Stimulated activated CD8-positive, alpha-beta memory T cell treated with anti-CD3 and anti-CD28 coated beads, Interleukin-4, amount 100 ng/mL, for 48 hours (primary cell): ENCODE results near the gene CAST.
"Not testable (repeated sequence)": the region's sequence is repeated elsewhere in the genome, so short reads cannot be mapped to it uniquely, and the experiment has no call there.

Experiments used
- DNase-seq: peaks from one replicate; pipeline ENCODE4 v3.0.0-alpha.2; 2020

CAST gene, protein sequence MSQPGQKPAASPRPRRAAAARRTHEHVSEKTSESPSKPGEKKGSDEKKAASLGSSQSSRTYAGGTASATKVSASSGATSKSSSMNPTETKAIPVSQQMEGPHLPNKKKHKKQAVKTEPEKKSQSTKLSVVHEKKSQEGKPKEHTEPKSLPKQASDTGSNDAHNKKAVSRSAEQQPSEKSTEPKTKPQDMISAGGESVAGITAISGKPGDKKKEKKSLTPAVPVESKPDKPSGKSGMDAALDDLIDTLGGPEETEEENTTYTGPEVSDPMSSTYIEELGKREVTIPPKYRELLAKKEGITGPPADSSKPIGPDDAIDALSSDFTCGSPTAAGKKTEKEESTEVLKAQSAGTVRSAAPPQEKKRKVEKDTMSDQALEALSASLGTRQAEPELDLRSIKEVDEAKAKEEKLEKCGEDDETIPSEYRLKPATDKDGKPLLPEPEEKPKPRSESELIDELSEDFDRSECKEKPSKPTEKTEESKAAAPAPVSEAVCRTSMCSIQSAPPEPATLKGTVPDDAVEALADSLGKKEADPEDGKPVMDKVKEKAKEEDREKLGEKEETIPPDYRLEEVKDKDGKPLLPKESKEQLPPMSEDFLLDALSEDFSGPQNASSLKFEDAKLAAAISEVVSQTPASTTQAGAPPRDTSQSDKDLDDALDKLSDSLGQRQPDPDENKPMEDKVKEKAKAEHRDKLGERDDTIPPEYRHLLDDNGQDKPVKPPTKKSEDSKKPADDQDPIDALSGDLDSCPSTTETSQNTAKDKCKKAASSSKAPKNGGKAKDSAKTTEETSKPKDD

DNA sequence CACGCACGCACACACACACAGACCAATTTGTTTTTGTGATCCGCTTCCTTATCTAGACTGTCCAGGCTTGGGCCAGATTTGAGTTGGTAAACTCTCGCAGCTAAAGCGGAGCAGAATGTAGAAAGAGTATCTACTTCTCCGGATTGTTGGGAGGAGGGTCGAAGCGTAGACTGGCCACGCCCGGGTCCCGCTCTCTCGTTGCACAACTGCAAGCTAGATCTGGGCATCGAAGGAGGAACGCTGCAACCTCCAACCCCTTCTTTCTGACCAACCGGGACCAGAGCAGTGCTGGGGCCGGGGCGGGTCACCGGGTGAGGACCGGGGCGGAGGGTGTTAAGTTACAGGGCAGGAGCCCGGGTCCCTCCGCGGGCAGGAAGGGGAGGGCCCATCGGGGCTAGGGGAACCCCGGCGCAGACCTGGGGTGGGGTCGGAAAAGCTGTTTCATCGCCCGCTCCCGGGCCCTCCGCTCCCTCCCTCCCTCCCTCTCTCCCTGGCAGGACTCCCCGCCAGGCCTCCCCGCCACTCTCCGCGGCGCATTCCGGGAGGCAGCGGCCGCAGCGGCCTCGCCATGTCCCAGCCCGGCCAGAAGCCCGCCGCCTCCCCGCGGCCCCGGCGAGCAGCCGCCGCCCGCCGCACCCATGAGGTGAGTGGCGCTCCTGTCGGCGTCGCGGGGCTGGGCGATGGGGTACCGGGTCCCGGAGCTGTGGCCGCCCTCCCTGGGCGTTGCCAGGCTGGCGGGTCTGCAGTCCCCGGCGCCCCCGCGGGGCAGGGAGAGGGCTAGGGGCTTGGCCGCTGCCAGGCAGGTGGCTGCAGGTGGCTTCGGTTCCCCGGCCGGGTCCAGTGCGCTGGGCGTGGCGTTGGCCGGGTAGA lies at the start of gene CAST:
CAST (plus strand) TSS at position 522 of the 870 bp plus-strand sequence; CDS start at position 569, 47 bp downstream.
- DNase-seq: peak; percentile 85

DNA sequence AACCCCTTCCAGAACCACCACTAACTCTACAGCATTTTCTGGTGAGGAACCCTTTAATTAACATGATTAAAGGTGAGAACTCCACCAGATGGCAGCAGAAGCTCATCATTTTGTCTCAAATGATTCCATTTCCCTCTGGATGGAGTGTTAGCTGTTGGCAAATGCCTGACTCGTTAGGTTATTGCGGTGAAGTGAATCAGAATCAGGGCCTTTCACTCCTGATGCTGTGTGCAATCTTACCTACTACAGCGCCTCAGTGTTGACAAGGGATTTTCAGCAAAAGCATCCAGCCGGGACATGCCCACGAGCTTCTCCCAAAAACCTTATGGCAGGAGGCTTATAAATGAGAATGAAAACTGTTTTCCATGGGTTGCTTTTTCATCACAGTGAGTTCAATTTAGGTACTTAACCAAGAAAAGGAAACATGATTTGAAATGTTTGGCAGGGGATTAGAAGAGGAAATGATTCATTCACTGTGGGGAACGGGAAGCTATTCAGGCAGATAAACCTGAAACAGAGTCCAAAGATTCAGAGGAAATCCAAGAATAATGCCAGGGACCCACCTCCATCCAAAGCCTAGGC lies 48.0 kb upstream of the CAST start:
- DNase-seq: peak; percentile 56

DNA sequence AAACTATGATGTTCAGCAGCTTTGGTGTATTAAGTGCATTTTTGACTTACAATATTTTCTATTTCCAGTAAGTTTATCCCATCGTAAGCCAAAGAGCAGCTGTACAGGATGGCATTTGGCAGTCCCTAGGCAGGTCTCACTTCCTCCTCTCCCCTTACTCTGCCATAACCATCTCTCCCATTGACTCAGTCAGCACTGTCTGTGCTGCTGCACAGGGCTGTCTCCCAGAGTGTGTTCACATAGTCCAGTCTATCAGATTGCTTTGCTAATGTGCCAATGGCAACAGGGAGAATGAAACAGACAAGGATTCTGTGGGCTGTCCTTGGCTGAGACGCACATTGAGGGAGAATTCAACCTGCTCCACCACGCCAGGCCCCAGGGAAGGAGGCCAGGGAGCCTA lies 47.0 kb upstream of the CAST start:
- DNase-seq: no peak

- no peak for DNase-seq
Measured at GRCh38 chr5:96616801-96617200, 45.4 kb upstream of the CAST start.

GRCh38 chr5:96618311-96619016 lies 43.7 kb upstream of the CAST start:
- not testable (repeated sequence) for DNase-seq

DNA sequence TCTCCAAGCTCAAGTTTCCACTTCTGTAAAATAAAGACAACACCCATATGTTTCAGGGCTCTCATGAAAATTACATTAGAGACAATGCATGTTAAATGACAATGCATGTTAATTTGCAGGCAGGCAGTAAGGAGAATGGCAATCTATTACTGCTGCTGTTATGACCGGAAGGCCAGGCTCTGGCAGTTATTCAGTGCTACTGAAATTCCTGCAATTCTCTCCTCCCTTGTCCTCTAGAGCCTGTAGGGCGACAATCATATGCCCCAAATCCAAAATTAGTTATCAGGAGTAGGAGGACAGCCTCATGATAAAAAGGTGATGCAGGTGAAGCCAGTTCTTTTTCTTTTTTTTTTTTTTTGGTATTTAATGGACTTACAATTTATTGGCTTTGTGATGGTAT lies 42.2 kb upstream of the CAST start:
- no peak for DNase-seq

DNA sequence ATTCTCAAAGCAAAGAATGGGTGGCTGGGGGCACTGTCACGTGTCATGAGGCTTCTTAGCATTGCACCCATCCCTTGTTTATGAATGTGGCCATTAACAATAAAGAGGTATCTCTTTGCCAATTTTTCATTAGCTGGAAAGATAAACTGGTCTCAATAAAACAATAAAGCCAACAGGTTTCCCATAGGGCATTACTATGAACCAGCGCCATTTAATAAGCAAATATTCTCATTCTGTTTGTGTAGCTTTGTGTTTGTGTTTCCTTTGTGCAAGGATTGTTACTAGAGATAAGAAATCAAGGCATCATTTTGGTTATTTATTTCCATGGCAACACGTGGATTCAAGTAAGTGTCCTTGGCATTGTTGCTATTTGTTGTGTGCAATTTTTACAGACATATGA lies 37.6 kb upstream of the CAST start:
- DNase-seq: no peak

GRCh38 chr5:96625365-96625764 lies 36.8 kb upstream of the CAST start:
- DNase-seq: no peak

DNA sequence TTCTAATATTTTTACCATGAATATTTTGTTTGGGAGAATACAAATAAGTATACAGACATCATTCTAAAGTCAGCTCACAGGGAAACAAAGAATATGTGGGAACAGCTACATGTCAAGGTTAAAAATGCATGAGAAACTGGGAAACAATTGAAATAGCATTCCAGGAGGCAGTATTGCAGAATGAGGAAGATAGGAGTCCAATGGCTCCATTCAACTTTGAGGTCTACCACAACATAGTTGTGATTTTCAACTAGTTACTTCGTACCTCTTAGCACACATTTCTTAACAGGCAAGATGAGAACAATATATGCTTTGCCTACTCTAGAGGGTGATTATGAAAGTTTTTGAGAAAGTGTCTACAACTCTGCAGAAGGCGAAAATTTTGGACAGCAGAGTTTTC lies 35.2 kb upstream of the CAST start:
- no peak for DNase-seq

- no peak for DNase-seq
Measured at GRCh38 chr5:96627792-96628398, 34.3 kb upstream of the CAST start.

DNA sequence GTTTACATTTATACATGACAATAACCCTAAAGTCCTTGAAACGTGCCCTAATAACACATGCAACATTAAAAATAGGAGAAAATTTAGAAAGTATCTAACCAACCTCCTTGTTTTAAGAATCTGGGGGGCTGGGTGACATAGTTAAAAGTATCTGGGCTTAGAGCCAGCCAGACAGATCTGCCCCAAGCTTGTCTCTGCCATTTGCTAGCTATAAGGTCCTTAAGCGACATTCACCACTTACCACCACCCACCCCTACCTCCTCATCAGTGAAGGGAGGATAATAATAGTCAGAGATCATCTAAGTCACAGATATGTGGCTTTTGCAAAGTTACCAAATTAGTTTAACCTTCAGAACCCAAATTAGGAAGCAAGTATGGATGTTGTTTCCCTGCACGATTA lies 33.8 kb upstream of the CAST start:
- no peak for DNase-seq

- DNase-seq: no peak
Measured at GRCh38 chr5:96629774-96630173, 32.4 kb upstream of the CAST start.

- no peak for DNase-seq
Measured at GRCh38 chr5:96633820-96634219, 28.4 kb upstream of the CAST start.

DNA sequence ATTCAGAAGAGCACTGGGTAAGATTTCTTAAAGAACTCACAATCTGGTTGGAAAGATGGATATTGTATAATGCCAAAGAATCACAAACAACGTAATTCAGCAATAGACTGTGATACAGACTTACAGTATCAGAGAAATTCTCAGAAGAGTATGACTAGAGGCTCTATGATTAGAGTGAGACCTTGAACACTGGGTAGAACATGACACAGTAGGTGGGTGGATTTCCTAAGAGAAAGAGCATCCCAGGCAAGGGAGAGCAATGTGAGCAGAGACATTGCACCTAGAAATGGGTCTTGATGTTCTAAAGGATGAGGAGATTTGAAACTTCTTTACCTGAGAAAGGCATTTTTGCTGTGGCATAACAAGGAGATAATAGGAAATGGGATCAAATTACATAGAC lies 27.3 kb upstream of the CAST start:
- DNase-seq: no peak

GRCh38 chr5:96636046-96636445 lies 26.1 kb upstream of the CAST start:
- DNase-seq: no peak

- no peak for DNase-seq
Measured at GRCh38 chr5:96636594-96636993, 25.6 kb upstream of the CAST start.

DNA sequence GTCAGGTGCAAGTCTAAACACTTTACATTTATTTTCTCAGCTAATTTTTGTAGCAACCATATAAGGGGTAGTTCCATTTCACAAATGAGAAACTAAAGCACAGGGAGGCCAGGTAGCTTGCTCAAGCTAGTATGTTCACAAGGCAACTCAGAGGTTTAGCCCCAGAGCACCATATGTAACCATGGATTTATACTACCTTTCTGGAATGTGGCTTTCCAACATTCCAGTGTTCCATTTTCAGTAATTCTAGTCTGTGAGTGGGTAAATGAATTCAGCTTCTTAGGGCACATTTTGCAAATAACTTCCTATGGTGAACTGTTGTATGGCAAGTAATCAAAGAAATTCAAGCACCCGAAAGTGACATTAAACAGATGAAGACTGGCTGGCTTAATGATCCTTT lies 25.0 kb upstream of the CAST start:
- DNase-seq: no peak

- no peak for DNase-seq
Measured at GRCh38 chr5:96638561-96638960, 23.6 kb upstream of the CAST start.

GRCh38 chr5:96640696-96641095 lies 21.5 kb upstream of the CAST start:
- no peak for DNase-seq

DNA sequence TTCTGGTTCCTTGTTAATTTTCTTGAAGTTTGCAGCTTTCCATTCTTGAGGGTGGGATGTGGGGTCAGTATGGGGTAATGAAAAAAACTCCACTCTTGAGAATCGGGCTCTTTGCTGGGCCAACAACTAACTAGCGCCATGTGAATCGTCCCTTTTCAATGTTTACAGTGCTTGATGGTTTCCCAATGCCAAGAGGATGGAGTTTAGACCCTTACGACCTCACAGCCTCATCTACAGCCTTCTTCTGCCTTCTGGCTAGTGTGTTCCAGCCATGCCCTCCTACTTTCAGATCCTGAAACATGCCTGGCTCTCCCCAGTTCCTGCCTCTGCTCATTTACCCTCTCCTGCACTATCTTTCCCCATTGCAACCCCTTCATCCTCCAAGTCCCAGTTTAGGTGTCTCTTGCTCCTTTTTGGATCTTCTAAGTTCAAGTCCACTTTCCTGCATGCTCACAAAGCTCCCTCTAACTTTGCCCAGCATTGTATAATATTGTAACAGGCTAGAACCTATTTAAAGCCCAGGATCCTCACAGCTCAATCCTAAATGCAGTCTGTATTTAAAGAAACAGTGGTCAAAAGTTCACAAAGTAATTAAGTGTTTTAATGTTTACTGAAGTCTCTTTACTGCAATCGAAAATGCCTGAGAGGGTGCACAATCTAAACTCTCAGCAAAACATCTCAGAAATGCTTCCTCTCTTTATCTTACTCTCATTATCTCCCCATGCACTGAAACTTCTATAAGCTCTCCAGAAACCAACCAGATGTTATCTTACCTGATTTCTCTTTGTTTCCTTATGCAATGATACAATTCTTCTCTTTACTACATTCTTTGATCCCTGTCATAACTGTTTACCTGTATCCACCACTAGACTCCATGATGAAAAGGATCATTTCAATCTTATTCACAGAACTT lies 20.6 kb upstream of the CAST start:
- no peak for DNase-seq

- DNase-seq: no peak
Measured at GRCh38 chr5:96642281-96642640, 19.9 kb upstream of the CAST start.
